Endothelial cell of umbilical vein (primary cell): ENCODE data around the gene VAV2.

Experiments used
- CTCF ChIP-seq, 2 donors: IDR thresholded peaks; 1 replicate in 1 of 2; 2 replicates in 1 of 2; pipeline ENCODE4 v1.5.1; 2011; ENCODE audit warnings: low read length in 2 of 2, mild to moderate bottlenecking in 2 of 2, moderate library complexity in 2 of 2, control low read depth in 1 of 2, inconsistent platforms in 1 of 2, low read depth in 1 of 2; ENCODE audit not compliant: insufficient read depth in 1 of 2; ENCODE audit errors: extremely low read depth in 1 of 2
- EZH2 ChIP-seq: IDR thresholded peaks from 2 replicates; pipeline ENCODE4 v1.6.1; 2012; ENCODE audit warnings: borderline replicate concordance, low read depth, mild to moderate bottlenecking, moderate library complexity, low read length, inconsistent platforms; ENCODE audit not compliant: severe bottlenecking
- GATA2 ChIP-seq: IDR thresholded peaks from 2 replicates; pipeline ENCODE4 v1.7.0; 2011; ENCODE audit warnings: low read depth, mild to moderate bottlenecking, moderate library complexity, mixed read lengths, low read length; ENCODE audit not compliant: insufficient read length, insufficient read depth
- JUN ChIP-seq: IDR thresholded peaks from 2 replicates; pipeline ENCODE4 v1.6.1; 2011; ENCODE audit warnings: borderline replicate concordance, low read depth; ENCODE audit not compliant: insufficient read length, insufficient read depth
- MAX ChIP-seq: IDR thresholded peaks from 2 replicates; pipeline ENCODE4 v1.6.1; 2011; ENCODE audit not compliant: insufficient read depth, insufficient read length
- POLR2A ChIP-seq: IDR thresholded peaks from 2 replicates; pipeline ENCODE4 v1.6.1; 2012; ENCODE audit warnings: low read depth, mild to moderate bottlenecking, control low read depth, low read length
- POLR2AphosphoS5 ChIP-seq: IDR thresholded peaks from 2 replicates; pipeline ENCODE4 v1.6.1; 2012; ENCODE audit warnings: low read depth, mild to moderate bottlenecking, control low read depth, low read length, moderate library complexity; ENCODE audit not compliant: insufficient read depth

- no peak for TF ChIP-seq CTCF (IDR thresholded peaks at IDR 0.05; ENCODE audit: extremely low read depth in 1 of 2, insufficient read depth in 1 of 2, low read depth in 1 of 2, low read length in 2 of 2)
- no peak for TF ChIP-seq POLR2AphosphoS5
- no peak for TF ChIP-seq EZH2
- TF ChIP-seq POLR2A = no peak
- TF ChIP-seq JUN = no peak
- TF ChIP-seq MAX = peak; percentile 23
- TF ChIP-seq GATA2 = no peak
These were observed 44.0 kb downstream of the VAV2 start for GRCh38 chr9:133948131-133948530.
